IMR-90 (cell line): ENCODE results near the gene ARMC6. TPM values are rescaled to one million over a fixed set of nuclear protein-coding genes. Genes with fewer than 3 reads are reported as not detected.

Experiments used
- USF2 ChIP-seq: fragments of 150-350 bp; IDR thresholded peaks from 2 replicates; pipeline ENCODE4 v1.6.1; 2017; ENCODE audit warnings: mild to moderate bottlenecking, antibody characterized with exemption, low read length, low read depth
- polyA plus RNA-seq, 3 experiments: library from polyadenylated mRNA; depleted of rRNA; stranded (reverse); fragments of >200 nt; gene quantifications; 2 replicates each; pipeline ENCODE4 v1.2.3, GENCODE V29; 2012; ENCODE audit warnings: low replicate concordance in 1 of 3
- total RNA-seq: library from RNA; depleted of rRNA; stranded (reverse); fragments of >200 nt; gene quantifications from 2 replicates; pipeline ENCODE4 v1.2.3, GENCODE V29; 2012
- TF ChIP-seq, protein P1 (sequence below): fragments of 150-350 bp; IDR thresholded peaks from 2 replicates; pipeline ENCODE4 v1.6.1; 2016; ENCODE audit warnings: low read depth, mild to moderate bottlenecking, low read length, moderate library complexity, borderline replicate concordance

Gene ARMC6
- total and polyA plus RNA-seq, 2 of the 4 experiments (the other 2 are of a cell fraction): 41.5 to 52.7 TPM

- TF ChIP-seq, protein P1, sequence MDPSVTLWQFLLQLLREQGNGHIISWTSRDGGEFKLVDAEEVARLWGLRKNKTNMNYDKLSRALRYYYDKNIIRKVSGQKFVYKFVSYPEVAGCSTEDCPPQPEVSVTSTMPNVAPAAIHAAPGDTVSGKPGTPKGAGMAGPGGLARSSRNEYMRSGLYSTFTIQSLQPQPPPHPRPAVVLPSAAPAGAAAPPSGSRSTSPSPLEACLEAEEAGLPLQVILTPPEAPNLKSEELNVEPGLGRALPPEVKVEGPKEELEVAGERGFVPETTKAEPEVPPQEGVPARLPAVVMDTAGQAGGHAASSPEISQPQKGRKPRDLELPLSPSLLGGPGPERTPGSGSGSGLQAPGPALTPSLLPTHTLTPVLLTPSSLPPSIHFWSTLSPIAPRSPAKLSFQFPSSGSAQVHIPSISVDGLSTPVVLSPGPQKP: no peak
- no peak for TF ChIP-seq USF2
These were observed 21.0 kb downstream of the ARMC6 start (continued) for GRCh38 chr19:19054315-19054938.
